GM10266 (cell line): ENCODE results near the gene RBMS3.

Experiments
- DNase-seq: peaks from one replicate; pipeline ENCODE4 v3.0.0; 2012; ENCODE audit errors: extremely low spot score
- CTCF ChIP-seq: IDR thresholded peaks from 2 replicates; pipeline ENCODE4 v1.5.1; 2012; ENCODE audit warnings: mild to moderate bottlenecking, low read depth; ENCODE audit not compliant: control insufficient read depth, insufficient read depth; ENCODE audit errors: missing control alignments

Gene RBMS3

GRCh38 chr3:29242296-29242695 is 38.6 kb upstream of the RBMS3 start:
- DNase-seq, result no peak
- TF ChIP-seq CTCF, result no peak

- no peak for TF ChIP-seq CTCF
- DNase-seq, result no peak
Observed at GRCh38 chr3:29245441-29245840, 35.4 kb upstream of the RBMS3 start.

DNA sequence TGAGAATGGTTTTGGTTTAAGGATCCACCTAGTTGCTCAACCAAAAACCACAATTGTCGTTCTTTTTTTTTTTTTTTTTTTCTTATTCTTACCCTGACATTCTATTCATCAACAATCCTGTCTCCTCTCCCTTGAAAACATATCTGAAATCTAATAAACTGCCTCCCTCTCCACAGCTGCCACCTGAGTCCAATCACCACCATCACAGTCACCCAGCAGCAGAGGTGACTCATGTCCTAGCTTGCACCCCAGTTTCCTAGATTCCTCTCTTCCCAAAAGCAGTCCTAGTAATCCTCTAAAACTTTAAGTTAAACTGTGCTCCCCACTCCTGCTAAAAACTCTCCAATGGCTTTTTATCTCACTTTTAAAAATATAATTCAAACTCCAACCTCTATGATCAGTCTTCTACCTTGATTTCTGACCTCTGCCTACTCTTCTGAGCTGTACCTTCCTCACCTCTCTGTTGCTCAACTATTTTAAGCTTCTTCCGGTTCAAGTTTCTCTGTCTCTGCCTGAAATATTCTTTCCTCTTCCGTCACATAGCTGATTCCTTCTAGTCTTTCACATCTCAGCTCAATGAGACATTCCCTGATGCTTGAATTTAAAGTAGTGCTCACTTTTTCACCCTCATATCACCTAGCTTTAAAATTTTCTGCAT is 33.7 kb upstream of the RBMS3 start:
- no peak for TF ChIP-seq CTCF
- DNase-seq, result no peak

- TF ChIP-seq CTCF, result no peak
- DNase-seq, result no peak
Observed at GRCh38 chr3:29249829-29250345, 31.0 kb upstream of the RBMS3 start.

DNA sequence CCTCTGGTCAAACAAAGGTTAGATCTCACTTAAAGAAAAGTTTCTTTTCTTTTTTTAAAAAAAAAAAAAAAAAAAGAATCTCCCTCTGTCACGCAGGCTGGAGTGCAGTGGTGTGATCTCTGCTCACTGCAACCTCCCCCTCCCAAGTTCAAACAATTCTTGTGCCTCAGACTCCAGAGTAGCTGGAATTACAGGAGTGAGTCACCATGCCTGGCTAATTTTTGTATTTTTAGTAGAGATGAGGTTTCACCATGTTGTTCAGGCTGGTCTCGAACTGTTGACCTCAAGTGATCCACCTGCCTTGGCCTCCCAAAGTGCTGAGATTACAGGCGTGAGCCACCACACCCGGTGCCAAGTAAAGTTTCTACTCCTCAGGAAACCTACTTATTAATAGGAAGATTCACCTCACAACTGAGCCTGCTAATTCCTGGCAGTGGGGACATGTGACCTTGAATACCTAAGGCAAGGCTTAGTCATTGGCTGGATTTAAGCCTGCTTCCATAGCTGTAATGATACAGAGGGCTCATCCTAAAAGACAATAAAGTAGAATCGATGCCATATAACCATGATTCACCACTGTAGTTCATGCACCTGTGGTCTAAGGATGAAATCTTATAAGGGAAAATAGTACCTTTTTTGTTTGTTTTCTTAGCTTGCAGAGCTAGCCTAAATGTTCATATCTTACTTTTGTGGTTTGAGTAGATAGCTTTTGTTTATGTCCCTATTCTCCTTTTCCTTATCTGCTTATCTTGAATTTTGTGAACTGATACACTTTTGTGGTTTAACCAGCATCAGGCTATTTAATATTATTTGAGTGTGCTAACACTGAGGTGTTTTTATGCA is 24.8 kb upstream of the RBMS3 start:
- TF ChIP-seq CTCF, result no peak
- no peak for DNase-seq

GRCh38 chr3:29258161-29258560 is 22.7 kb upstream of the RBMS3 start:
- no peak for DNase-seq
- no peak for TF ChIP-seq CTCF

GRCh38 chr3:29261119-29261518 is 19.8 kb upstream of the RBMS3 start:
- DNase-seq, result no peak
- TF ChIP-seq CTCF, result no peak
